Parathyroid adenoma (tissue), 2 donors: ENCODE measurements around the gene KCNG3.

Experiments
- H2AFZ ChIP-seq: fragments of 300-600 bp; sonication (generic); one replicate; pipeline ENCODE4 v1.7.0; 2017; ENCODE audit warnings: antibody characterized with exemption, mild to moderate bottlenecking
- H3K27ac ChIP-seq: fragments of 300-600 bp; sonication (generic); one replicate; pipeline ENCODE4 v1.7.0; 2017
- H3K27me3 ChIP-seq: fragments of 300-600 bp; sonication (generic); one replicate; pipeline ENCODE4 v1.7.0; 2017; ENCODE audit warnings: low read length; ENCODE audit not compliant: control insufficient read depth, insufficient read depth
- H3K36me3 ChIP-seq: fragments of 300-600 bp; sonication (generic); one replicate; pipeline ENCODE4 v1.7.0; 2017; ENCODE audit warnings: low read length; ENCODE audit not compliant: control insufficient read depth, insufficient read depth
- H3K4me1 ChIP-seq: fragments of 300-600 bp; sonication (generic); one replicate; pipeline ENCODE4 v1.7.0; 2017; ENCODE audit warnings: control low read depth
- H3K4me2 ChIP-seq: fragments of 300-600 bp; sonication (generic); one replicate; pipeline ENCODE4 v1.7.0; 2017; ENCODE audit warnings: low read length
- H3K4me3 ChIP-seq: fragments of 300-600 bp; sonication (generic); one replicate; pipeline ENCODE4 v1.7.0; 2017; ENCODE audit warnings: low read depth, low read length
- H3K79me2 ChIP-seq: fragments of 300-600 bp; sonication (generic); one replicate; pipeline ENCODE4 v1.7.0; 2017; ENCODE audit warnings: control low read depth
- H3K9ac ChIP-seq: fragments of 300-600 bp; sonication (generic); one replicate; pipeline ENCODE4 v1.7.0; 2017; ENCODE audit warnings: mild to moderate bottlenecking
- H3K9me3 ChIP-seq: fragments of 300-600 bp; sonication (generic); one replicate; pipeline ENCODE4 v1.7.0; 2017; ENCODE audit warnings: low read length; ENCODE audit not compliant: control insufficient read depth
- TF ChIP-seq, protein P1 (sequence below): fragments of 300-600 bp; sonication (generic); IDR thresholded peaks from one replicate; pipeline ENCODE4 v1.7.0; 2017; ENCODE audit warnings: antibody characterized with exemption, mild to moderate bottlenecking
- donor health status: primary hyperparathyroidism.

Gene KCNG3

DNA sequence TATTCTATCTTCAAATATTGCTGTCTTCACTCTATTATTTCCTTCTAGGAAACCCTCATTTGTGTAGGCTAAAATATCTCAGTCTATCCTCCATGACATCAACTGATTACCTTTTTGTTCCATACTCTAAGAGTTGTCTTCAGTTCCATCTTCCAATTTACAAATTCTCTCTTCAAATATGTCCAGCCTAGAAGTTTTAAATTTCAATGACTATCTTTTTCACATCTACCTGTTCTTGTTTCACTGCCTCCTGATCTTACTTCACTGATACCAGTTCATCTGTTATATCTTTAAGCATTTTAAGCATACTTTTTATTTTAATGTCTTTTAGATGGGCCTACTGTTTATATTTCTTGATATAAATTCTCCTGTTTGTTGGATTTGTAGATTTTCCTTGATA is 79.1 kb downstream of the KCNG3 start:
- Histone ChIP-seq H3K4me2 (no peak overlapping the region), H3K4me3 (no peak overlapping the region), H3K9me3 (no peaks in the 10 kb centered on the region), H2AFZ (no peak overlapping the region), H3K36me3 (no peaks in the 10 kb centered on the region), H3K9ac (no peak overlapping the region), H3K79me2 (no peaks in the 10 kb centered on the region), H3K4me1 (no peaks in the 10 kb centered on the region), H3K27me3 (no peaks in the 10 kb centered on the region), H3K27ac (no peak overlapping the region)
- TF ChIP-seq, protein P1, sequence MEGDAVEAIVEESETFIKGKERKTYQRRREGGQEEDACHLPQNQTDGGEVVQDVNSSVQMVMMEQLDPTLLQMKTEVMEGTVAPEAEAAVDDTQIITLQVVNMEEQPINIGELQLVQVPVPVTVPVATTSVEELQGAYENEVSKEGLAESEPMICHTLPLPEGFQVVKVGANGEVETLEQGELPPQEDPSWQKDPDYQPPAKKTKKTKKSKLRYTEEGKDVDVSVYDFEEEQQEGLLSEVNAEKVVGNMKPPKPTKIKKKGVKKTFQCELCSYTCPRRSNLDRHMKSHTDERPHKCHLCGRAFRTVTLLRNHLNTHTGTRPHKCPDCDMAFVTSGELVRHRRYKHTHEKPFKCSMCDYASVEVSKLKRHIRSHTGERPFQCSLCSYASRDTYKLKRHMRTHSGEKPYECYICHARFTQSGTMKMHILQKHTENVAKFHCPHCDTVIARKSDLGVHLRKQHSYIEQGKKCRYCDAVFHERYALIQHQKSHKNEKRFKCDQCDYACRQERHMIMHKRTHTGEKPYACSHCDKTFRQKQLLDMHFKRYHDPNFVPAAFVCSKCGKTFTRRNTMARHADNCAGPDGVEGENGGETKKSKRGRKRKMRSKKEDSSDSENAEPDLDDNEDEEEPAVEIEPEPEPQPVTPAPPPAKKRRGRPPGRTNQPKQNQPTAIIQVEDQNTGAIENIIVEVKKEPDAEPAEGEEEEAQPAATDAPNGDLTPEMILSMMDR: no peak

DNA sequence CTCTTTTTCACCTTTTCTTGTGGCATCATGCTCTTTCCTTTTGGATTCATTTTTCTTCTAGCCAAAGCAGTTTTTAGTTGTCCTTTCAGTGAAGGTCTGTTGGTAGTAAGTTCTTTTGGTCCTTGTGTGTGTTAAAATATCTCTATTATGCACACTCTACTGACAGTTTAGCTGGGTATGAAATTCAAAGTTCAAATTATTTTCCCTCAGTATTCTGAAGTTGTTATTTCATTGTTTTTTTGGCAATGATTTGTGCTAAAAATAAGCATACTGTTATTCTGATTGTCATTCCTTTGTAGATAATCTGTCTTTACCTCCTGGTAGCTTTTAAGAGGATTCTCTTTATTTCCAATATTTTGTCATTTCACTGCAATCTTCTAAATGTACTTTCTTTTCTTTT is 79.6 kb downstream of the KCNG3 start:
- Histone ChIP-seq H3K79me2 (no peaks in the 10 kb centered on the region), H3K9me3 (no peaks in the 10 kb centered on the region), H2AFZ (no peak overlapping the region), H3K4me1 (no peaks in the 10 kb centered on the region), H3K9ac (no peak overlapping the region), H3K27ac (no peak overlapping the region), H3K4me3 (no peak overlapping the region), H3K27me3 (no peaks in the 10 kb centered on the region), H3K4me2 (no peak overlapping the region), H3K36me3 (no peaks in the 10 kb centered on the region)
- TF ChIP-seq, protein P1: no peak

DNA sequence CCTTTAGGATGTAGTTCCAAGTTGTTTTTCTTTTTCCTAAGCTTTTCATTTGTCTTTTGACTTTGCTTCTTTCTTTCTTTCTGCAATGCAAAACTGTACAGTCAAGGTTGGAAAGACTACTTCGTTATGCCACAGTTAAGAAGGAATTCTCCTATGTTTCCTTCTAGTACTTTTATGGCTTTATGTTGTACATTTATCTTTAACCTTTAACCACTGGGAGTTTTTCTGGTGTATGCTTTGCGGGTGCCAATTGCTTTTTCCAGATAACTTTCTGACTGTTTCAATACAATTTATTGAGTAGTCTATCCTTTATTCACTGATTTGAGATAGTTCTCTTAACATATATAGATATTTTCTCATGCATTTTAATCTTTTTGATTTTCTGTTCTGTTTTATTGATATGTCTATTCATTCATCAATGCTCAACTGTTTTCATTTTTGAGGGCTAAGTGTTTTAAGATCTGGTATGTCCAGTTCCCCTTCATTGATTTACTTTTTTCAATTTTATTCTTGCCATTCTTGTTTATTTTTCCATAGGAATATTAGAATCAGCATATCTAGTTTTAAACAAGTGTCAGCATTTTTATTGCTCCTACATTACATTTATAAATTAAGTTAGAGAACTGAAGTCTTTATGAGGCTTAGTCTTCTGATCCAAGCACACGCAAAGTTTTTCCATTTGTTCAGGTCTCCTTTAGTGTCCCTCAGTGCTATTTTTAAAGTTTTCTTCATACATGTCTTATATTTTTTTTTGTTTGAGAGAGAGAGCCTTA is 82.9 kb downstream of the KCNG3 start:
- no peak overlapping the region for H2AFZ ChIP-seq
- no peak overlapping the region for H3K27ac ChIP-seq
- no peak overlapping the region for H3K9ac ChIP-seq
- TF ChIP-seq, protein P1: no peak
- H3K4me1 ChIP-seq: no peaks in the 10 kb centered on the region
- H3K79me2 ChIP-seq: no peaks in the 10 kb centered on the region
- no peaks in the 10 kb centered on the region for H3K36me3 ChIP-seq
- no peak overlapping the region for H3K4me2 ChIP-seq
- no peak overlapping the region for H3K4me3 ChIP-seq
- no peaks in the 10 kb centered on the region for H3K9me3 ChIP-seq
- H3K27me3 ChIP-seq: no peaks in the 10 kb centered on the region

DNA sequence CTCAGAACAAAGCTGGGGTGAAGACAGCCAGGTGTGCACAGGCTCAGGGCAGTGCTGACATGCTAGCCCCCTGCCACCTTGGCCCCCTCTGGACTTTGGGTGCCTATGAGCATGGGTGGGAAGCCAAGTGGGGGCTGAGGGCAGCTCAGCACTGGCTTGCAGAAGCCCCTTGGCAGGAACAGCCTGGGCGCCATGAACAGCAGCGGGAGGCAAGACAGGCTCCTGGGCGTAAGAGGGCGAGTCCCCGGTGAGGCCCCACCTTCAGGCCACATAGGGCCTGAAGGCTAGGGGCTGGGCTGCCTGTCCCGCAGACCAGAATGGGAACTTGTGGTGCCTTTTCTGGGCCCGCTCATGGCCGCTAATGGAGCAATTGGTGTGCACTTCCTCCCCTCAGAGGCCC is 85.8 kb downstream of the KCNG3 start:
- H3K79me2 ChIP-seq: no peaks in the 10 kb centered on the region
- no peak overlapping the region for H3K4me2 ChIP-seq
- no peak overlapping the region for H3K27ac ChIP-seq
- no peak overlapping the region for H3K9ac ChIP-seq
- no peak overlapping the region for H3K4me3 ChIP-seq
- no peaks in the 10 kb centered on the region for H3K36me3 ChIP-seq
- TF ChIP-seq, protein P1: no peak
- H3K9me3 ChIP-seq: no peaks in the 10 kb centered on the region
- H2AFZ ChIP-seq: no peak overlapping the region
- no peaks in the 10 kb centered on the region for H3K4me1 ChIP-seq
- no peaks in the 10 kb centered on the region for H3K27me3 ChIP-seq

DNA sequence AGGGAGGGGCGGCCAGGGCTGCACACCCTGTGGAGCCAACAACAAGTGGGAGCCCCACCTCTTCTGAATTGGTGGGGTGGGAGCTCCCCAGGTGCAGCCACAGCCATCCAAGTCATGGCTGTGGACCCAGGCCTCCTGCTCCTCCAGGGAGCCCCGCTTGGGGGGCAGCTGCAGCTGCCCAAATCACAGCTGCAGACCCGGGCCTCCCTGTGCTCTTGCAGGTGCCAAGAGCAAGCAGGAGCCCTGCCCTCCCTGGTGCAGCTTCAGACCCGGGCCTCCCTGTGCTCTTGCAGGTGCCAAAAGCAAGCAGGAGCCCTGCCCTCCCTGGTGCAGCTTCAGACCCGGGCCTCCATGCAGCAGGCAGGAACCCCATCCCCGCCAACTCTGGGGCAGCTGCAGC is 86.3 kb downstream of the KCNG3 start:
- H3K4me3 ChIP-seq: no peak overlapping the region
- no peaks in the 10 kb centered on the region for H3K79me2 ChIP-seq
- TF ChIP-seq, protein P1: no peak
- no peaks in the 10 kb centered on the region for H3K36me3 ChIP-seq
- no peaks in the 10 kb centered on the region for H3K9me3 ChIP-seq
- no peaks in the 10 kb centered on the region for H3K4me1 ChIP-seq
- no peak overlapping the region for H3K27ac ChIP-seq
- H3K4me2 ChIP-seq: no peak overlapping the region
- no peak overlapping the region for H3K9ac ChIP-seq
- no peak overlapping the region for H2AFZ ChIP-seq
- no peaks in the 10 kb centered on the region for H3K27me3 ChIP-seq
